Kidney glomerular epithelial cell (primary cell): ENCODE data around the gene TMEM225B.
"Not testable (repeated sequence)": the region's sequence is repeated elsewhere in the genome, so short reads cannot be mapped to it uniquely, and the experiment has no call there.

ENCODE experiments used
- DNase-seq: peaks from one replicate; lab custom pipeline; 2025; lab: John Stamatoyannopoulos, UW

Gene TMEM225B

GRCh38 chr7:99597762-99598501 lies at the start of gene TMEM225B:
Gene TMEM225B (plus strand): TSS chr7:99598267. CDS start chr7:99604389, 6,122 bp downstream.
- DNase-seq, result no peak

GRCh38 chr7:99549545-99549944 lies 48.5 kb upstream of the TMEM225B start:
- DNase-seq, result not testable (repeated sequence)

- peak; percentile 33 for DNase-seq
Measured at GRCh38 chr7:99551334-99551733, 46.7 kb upstream of the TMEM225B start.

- peak; percentile 73 for DNase-seq
Measured at GRCh38 chr7:99551767-99552463, 46.2 kb upstream of the TMEM225B start, which contains the start of gene FAM200A. Gene FAM200A (minus strand): TSS chr7:99552114. CDS start chr7:99548407, 3,707 bp downstream.

DNA sequence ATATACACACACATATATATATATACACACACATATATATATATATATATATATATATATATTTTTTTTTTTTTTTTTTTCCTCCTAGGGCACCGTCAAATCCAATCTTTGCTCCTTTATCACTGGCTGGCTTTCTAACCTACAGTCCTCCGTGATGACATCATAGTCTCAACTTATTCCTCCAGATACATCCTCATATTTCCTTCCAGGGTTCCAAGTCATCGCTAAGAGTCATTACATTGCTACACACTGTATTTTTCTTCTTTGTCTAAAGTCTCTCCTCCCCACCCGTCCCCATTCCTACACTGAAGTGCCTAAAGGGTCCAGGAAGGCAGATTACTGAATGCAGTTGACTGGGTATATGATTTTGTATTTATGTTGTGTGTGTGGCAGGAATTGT lies 45.0 kb upstream of the TMEM225B start:
- no peak for DNase-seq

- DNase-seq, result no peak
Measured at GRCh38 chr7:99554939-99555338, 43.1 kb upstream of the TMEM225B start.

GRCh38 chr7:99557196-99557607 lies 40.9 kb upstream of the TMEM225B start:
- DNase-seq, result no peak

DNA sequence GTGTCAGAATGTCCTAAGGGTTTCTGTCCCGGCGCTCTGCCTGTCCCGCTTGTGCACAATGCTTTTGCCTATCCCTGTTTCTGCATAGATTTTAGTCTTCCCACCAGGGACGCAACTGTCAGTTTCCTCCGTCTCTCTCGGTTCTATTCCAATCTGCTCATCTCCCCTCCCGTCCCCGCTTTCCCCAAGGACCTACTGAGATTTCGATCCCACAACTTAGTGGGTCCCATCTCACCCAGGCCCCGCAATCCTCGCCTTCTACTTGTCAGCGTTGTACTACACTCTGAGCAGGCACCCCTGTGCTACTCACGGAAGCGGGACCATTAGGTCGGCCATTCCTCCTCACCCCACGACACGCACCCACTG lies 40.1 kb upstream of the TMEM225B start:
- DNase-seq, result no peak

- peak; percentile 79 for DNase-seq
Measured at GRCh38 chr7:99558306-99559174, 39.5 kb upstream of the TMEM225B start, which contains the start of gene ZNF655. Gene ZNF655 (plus strand): TSS chr7:99558642. CDS start chr7:99560560, 1,918 bp downstream.

DNA sequence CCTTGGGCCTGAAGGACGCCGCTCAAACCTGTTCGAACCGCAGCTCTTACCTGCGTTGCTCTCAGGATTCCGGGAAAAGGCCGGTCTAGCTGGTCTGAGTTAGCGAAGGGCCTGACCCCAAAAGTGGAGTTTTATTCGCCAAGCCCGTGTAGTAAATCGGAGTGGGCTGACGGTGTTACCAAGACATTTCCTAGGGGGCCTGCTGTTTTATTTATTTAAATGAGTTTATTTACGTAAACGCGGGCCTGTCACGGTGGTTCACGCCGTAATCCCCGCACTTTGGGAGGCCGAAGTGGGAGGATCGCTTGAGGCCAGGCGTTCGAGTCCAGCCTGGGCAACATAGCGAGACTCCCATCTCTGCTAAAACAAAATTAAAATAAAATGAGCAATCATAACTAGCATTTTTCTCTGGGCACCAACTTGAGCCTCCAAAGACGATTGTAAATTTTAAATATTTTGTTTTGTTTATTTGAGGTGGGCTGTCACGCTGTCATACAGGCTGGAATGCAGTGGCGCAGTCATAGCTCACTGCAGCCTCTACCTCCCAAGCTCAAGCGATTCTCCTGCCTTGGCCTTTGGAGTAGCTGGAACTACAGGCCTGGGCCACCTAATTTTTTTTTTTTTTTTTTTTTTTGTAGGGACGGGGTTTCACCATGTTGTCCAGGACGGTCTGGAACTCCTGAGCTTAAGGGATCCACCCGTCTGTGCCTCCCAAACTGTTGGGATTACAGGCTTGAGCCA lies 38.7 kb upstream of the TMEM225B start:
- no peak for DNase-seq

GRCh38 chr7:99560834-99561736 lies 37.0 kb upstream of the TMEM225B start:
- no peak for DNase-seq

GRCh38 chr7:99561737-99562051 lies 36.4 kb upstream of the TMEM225B start:
- DNase-seq, result no peak

DNA sequence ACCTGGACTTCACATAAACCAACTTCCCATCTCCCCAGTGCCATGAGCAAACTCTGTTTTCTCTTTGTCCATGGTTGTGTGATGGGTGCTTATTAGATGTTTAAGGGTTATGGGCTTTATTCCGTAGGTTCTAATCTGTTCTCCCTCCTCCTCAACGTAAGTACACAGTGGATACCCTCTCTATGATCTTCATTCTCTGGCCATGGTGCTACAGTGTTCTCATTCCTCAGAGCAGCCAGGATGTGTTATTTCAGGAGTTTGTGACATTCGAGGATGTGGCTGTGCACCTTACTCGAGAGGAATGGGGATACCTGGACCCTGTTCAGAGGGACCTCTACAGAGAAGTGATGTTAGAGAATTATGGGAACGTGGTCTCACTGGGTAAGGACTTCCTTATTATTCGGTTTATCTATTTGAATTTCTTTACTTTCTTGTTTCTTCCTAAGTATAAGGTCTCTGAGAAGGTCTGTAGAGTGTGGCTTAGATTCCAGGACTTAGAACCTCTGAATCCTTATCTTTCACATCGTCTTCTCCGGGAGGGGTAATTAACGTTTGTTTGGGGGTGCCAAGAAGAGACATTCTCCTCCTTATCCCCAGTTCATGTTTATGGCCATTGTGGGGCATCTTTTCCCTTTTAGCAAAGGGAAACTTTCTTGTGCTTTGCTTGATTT lies 35.8 kb upstream of the TMEM225B start:
- DNase-seq, result no peak

DNA sequence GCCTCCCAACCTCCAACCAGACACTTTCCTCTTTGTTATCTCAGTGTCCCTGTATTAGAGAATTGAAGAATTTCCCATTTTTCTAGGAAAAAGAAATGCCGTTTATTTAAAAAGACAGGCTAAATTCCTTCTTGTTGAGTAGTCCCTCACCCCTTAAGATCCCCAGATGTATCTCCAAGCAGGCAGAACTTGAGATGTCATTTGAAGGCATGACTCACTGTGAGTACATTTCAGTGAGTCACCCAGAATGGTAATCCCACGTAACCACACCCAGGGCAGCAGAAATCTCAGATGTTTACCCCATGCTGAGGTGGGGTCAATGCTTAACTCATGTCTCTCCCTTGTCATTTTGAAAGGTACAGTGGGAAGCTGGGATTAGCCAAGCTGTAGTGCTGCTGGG lies 35.2 kb upstream of the TMEM225B start:
- DNase-seq, result peak; percentile 91

DNA sequence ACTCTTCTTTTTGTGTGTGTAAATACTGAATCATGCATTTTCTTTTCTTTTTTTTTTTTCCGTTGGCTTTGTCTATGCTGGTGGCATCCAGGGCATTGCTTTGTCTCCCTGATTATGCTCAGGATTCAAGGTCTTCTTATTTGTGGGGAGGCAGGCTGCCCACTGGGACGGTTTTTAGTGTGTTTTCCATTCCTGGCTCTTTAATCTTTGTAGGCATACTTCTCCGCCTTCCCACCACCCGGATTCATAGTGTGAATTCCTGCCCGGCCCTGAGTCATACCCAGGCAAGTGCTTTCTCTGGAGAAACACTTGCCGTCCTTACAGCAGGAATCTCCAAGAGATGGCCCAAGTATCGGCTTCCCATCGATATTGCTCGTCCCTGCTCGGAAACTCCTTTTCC lies 34.4 kb upstream of the TMEM225B start:
- no peak for DNase-seq

- not testable (repeated sequence) for DNase-seq
Measured at GRCh38 chr7:99568770-99569169, 29.3 kb upstream of the TMEM225B start.

GRCh38 chr7:99571768-99572167 lies 26.3 kb upstream of the TMEM225B start:
- no peak for DNase-seq

DNA sequence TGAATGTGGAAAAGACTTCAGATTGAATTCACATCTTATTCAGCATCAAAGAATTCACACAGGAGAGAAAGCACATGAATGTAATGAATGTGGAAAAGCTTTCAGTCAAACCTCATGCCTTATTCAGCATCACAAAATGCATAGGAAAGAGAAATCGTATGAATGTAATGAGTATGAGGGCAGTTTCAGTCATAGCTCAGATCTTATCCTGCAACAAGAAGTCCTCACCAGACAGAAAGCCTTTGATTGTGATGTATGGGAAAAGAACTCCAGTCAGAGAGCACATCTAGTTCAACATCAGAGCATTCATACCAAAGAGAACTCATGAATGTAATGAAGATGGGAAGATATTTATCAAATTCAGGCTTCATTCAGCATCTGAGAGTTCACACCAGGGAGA lies 24.8 kb upstream of the TMEM225B start:
- DNase-seq, result no peak

- DNase-seq, result no peak
Measured at GRCh38 chr7:99576251-99576650, 21.8 kb upstream of the TMEM225B start.

DNA sequence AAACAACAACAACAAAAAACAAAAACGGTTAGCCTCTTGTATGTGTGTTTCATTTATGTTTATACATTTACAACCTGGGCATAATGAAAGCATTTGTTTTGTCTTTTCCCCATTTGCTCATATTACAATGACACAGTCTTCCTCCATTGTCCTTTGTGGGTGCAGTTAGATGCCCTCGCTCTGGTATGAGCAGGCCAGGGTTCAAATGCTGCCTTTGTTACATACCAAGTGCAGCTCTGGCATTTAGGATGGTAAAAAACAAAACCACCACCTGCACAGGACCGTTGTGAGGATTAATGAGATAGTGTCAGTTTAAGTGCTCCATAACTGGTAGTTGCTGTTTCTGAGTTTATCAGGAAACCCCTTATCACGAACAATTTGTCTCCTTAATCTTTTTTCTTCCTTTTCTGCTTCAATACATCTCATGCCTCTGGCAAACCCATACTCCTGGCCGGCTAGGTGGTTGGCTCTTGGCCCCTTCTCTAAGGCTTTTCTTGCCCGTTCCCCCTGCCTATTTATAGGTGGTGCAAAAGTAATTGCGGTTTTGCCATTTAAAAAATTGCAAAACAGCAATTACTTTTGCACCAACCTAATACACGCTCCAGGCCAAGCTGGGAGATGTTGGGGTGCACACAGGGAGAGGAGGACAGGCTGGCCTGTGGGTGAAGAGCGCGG lies 18.6 kb upstream of the TMEM225B start:
- DNase-seq, result no peak
